IMR-90 (cell line): ENCODE measurements around the gene ARSA. TPM values are rescaled to one million over a fixed set of nuclear protein-coding genes. Genes with fewer than 3 reads are reported as not detected.

Source experiments
- ATAC-seq: fragments of 200-7000 bp; cut with Tn5 transposase; 2 replicates; pipeline ENCODE4 v1.9.1; 2020; ENCODE audit warnings: low read depth, mild to moderate bottlenecking, moderate library complexity
- BruUV-seq: library from RNA; stranded (reverse); fragments of 400-500 nt; replicated peaks from 2 replicates; lab custom pipeline; 2021; lab: Mats Ljungman, UMichigan
- CTCF ChIA-PET: fragments of 300-600 bp; formaldehyde crosslinking; extraction: SDS; loops from one replicate; lab custom pipeline; 2021; ENCODE audit warnings: antibody characterized with exemption; lab: Yijun Ruan, JAX
- POLR2A ChIA-PET: fragments of 300-600 bp; sonication (Branson Sonifier 250); formaldehyde crosslinking; loops from one replicate; lab custom pipeline; 2022; ENCODE audit warnings: antibody characterized with exemption; ENCODE audit not compliant: unreplicated experiment; lab: Charles Lee
- DNase-seq: peaks from one replicate; pipeline ENCODE4 v3.0.0; 2013
- H2AFZ ChIP-seq: replicated peaks from 2 replicates; pipeline ENCODE3; 2013; ENCODE audit warnings: low read length, mild to moderate bottlenecking; ENCODE audit not compliant: poor library complexity
- H2AK5ac ChIP-seq: 2 replicates; pipeline ENCODE4 v1.6.1; 2013; ENCODE audit warnings: low read depth, low read length, inconsistent platforms
- H2AK9ac ChIP-seq: replicated peaks from 2 replicates; pipeline ENCODE3; 2013; ENCODE audit warnings: mild to moderate bottlenecking, low read depth, low read length, moderate library complexity; ENCODE audit not compliant: poor library complexity
- H2BK120ac ChIP-seq: 2 replicates; pipeline ENCODE4 v1.6.1; 2013; ENCODE audit warnings: low read depth, low read length, inconsistent platforms
- H2BK15ac ChIP-seq: 3 replicates; pipeline ENCODE4 v1.6.1; 2013; ENCODE audit warnings: low read depth, low read length, inconsistent platforms
- H2BK20ac ChIP-seq: 2 replicates; pipeline ENCODE4 v1.6.1; 2013; ENCODE audit warnings: low read depth, mild to moderate bottlenecking, inconsistent platforms, low read length, moderate library complexity
- H2BK5ac ChIP-seq: 2 replicates; pipeline ENCODE4 v1.6.1; 2013; ENCODE audit warnings: mild to moderate bottlenecking, low read depth, low read length, inconsistent platforms; ENCODE audit not compliant: poor library complexity, severe bottlenecking
- H3K14ac ChIP-seq: replicated peaks from 2 replicates; pipeline ENCODE4 v1.6.1; 2013; ENCODE audit warnings: low read depth, low read length, inconsistent platforms
- H3K18ac ChIP-seq: 2 replicates; pipeline ENCODE4 v1.6.1; 2013; ENCODE audit warnings: low read depth, low read length, control low read depth
- H3K23ac ChIP-seq: 2 replicates; pipeline ENCODE4 v1.6.1; 2013; ENCODE audit warnings: low read depth, low read length, inconsistent platforms
- H3K27ac ChIP-seq: 2 replicates; pipeline ENCODE4 v1.5.1; 2013; ENCODE audit warnings: mild to moderate bottlenecking, control low read depth, low read length; ENCODE audit not compliant: insufficient read depth
- H3K27me3 ChIP-seq: 2 replicates; pipeline ENCODE4 v1.6.1; 2013; ENCODE audit warnings: low read length; ENCODE audit not compliant: control insufficient read depth, insufficient read depth
- H3K36me3 ChIP-seq: 2 replicates; pipeline ENCODE4 v1.6.1; 2013; ENCODE audit warnings: low read length, mixed read lengths; ENCODE audit not compliant: control insufficient read depth, insufficient read depth
- H3K4ac ChIP-seq: 2 replicates; pipeline ENCODE4 v1.6.1; 2013; ENCODE audit warnings: low read depth, low read length, inconsistent platforms
- H3K4me1 ChIP-seq: 2 replicates; pipeline ENCODE4 v1.6.1; 2013; ENCODE audit warnings: low read length, mixed read lengths; ENCODE audit not compliant: control insufficient read depth, insufficient read depth
- H3K4me2 ChIP-seq: 2 replicates; pipeline ENCODE4 v1.6.1; 2013; ENCODE audit warnings: low read depth, mild to moderate bottlenecking, control low read depth, low read length, moderate library complexity
- H3K4me3 ChIP-seq: 2 replicates; pipeline ENCODE4 v1.5.1; 2013; ENCODE audit warnings: low read depth, mild to moderate bottlenecking, control low read depth, low read length, moderate library complexity; ENCODE audit not compliant: insufficient read depth
- H3K56ac ChIP-seq: 2 replicates; pipeline ENCODE4 v1.6.1; 2013; ENCODE audit warnings: low read length, inconsistent platforms; ENCODE audit not compliant: insufficient read depth; ENCODE audit errors: extremely low read depth
- H3K79me1 ChIP-seq, 2 experiments: 2 replicates each; pipeline ENCODE4 v1.6.1; 2013; ENCODE audit warnings: low read length in 2 of 2, inconsistent platforms in 1 of 2, low read depth in 1 of 2
- H3K9ac ChIP-seq: 2 replicates; pipeline ENCODE4 v1.6.1; 2013; ENCODE audit warnings: low read depth, low read length, control low read depth
- H3K9me1 ChIP-seq: 2 replicates; pipeline ENCODE4 v1.6.1; 2013; ENCODE audit warnings: low read length, inconsistent platforms; ENCODE audit not compliant: insufficient read depth
- H3K9me3 ChIP-seq: 2 replicates; pipeline ENCODE4 v1.6.1; 2013; ENCODE audit warnings: low read length; ENCODE audit not compliant: control insufficient read depth, insufficient read depth
- H4K20me1 ChIP-seq: 2 replicates; pipeline ENCODE4 v1.6.1; 2013; ENCODE audit warnings: low read length, inconsistent platforms; ENCODE audit not compliant: insufficient read depth
- H4K5ac ChIP-seq: 2 replicates; pipeline ENCODE4 v1.6.1; 2013; ENCODE audit warnings: mild to moderate bottlenecking, low read depth, low read length, control low read depth
- H4K8ac ChIP-seq, 2 experiments: 2 replicates each; pipeline ENCODE4 v1.6.1; 2013; ENCODE audit warnings: low read depth in 2 of 2, low read length in 2 of 2, control low read depth in 1 of 2, inconsistent platforms in 1 of 2
- H4K91ac ChIP-seq: 2 replicates; pipeline ENCODE4 v1.6.1; 2013; ENCODE audit warnings: low read depth, low read length, inconsistent platforms; ENCODE audit not compliant: insufficient read depth
- BHLHE40 ChIP-seq: fragments of 150-350 bp; IDR thresholded peaks from 2 replicates; pipeline ENCODE4 v1.6.1; 2016; ENCODE audit warnings: mild to moderate bottlenecking, low read depth, low read length
- CEBPB ChIP-seq: IDR thresholded peaks from 2 replicates; pipeline ENCODE4 v1.6.1; 2012; ENCODE audit warnings: low read depth, low read length, improper control_type of control experiment
- CHD1 ChIP-seq: IDR thresholded peaks from 2 replicates; pipeline ENCODE4 v1.6.1; 2012; ENCODE audit warnings: low read depth, low read length, improper control_type of control experiment
- CTCF ChIP-seq: conservative IDR thresholded peaks from 2 replicates; pipeline ENCODE4 v1.5.1; 2012; ENCODE audit warnings: mild to moderate bottlenecking, low read depth, low read length, improper control_type of control experiment
- ELK1 ChIP-seq: fragments of 150-350 bp; IDR thresholded peaks from 2 replicates; pipeline ENCODE4 v1.6.1; 2016; ENCODE audit warnings: low read depth, mild to moderate bottlenecking, low read length, moderate library complexity, borderline replicate concordance
- FOS ChIP-seq: fragments of 150-350 bp; IDR thresholded peaks from 2 replicates; pipeline ENCODE4 v1.6.1; 2016; ENCODE audit warnings: low read depth, low read length
- MAFK ChIP-seq: IDR thresholded peaks from 2 replicates; pipeline ENCODE4 v1.6.1; 2012; ENCODE audit warnings: low read depth, low read length, improper control_type of control experiment
- MAZ ChIP-seq: IDR thresholded peaks from 2 replicates; pipeline ENCODE4 v1.6.1; 2012; ENCODE audit warnings: low read depth, mild to moderate bottlenecking, low read length, improper control_type of control experiment, moderate library complexity, borderline replicate concordance
- MXI1 ChIP-seq: IDR thresholded peaks from 2 replicates; pipeline ENCODE4 v1.6.1; 2012; ENCODE audit warnings: low read depth, mild to moderate bottlenecking, low read length, moderate library complexity, borderline replicate concordance
- NFE2L2 ChIP-seq: fragments of 150-350 bp; IDR thresholded peaks from 2 replicates; pipeline ENCODE4 v1.6.1; 2016; ENCODE audit warnings: low read depth, mild to moderate bottlenecking, low read length
- POLR2A ChIP-seq: IDR thresholded peaks from 2 replicates; pipeline ENCODE4 v1.6.1; 2012; ENCODE audit warnings: mild to moderate bottlenecking, low read depth, low read length
- RAD21 ChIP-seq: IDR thresholded peaks from 2 replicates; pipeline ENCODE4 v1.6.1; 2012; ENCODE audit warnings: low read length, improper control_type of control experiment
- RCOR1 ChIP-seq: IDR thresholded peaks from 2 replicates; pipeline ENCODE4 v1.6.1; 2012; ENCODE audit warnings: mild to moderate bottlenecking, low read length, improper control_type of control experiment; ENCODE audit not compliant: insufficient replicate concordance
- RFX5 ChIP-seq: IDR thresholded peaks from 2 replicates; pipeline ENCODE4 v1.8.0; 2012; ENCODE audit warnings: low read depth, mild to moderate bottlenecking, low read length, moderate library complexity
- SMC3 ChIP-seq: fragments of 150-350 bp; IDR thresholded peaks from 2 replicates; pipeline ENCODE4 v1.6.1; 2016; ENCODE audit warnings: low read depth, mild to moderate bottlenecking, antibody characterized with exemption, low read length, moderate library complexity
- USF2 ChIP-seq: fragments of 150-350 bp; IDR thresholded peaks from 2 replicates; pipeline ENCODE4 v1.6.1; 2017; ENCODE audit warnings: mild to moderate bottlenecking, antibody characterized with exemption, low read length, low read depth
- WGBS, 2 experiments: methylation state at CpG; one replicate each; pipeline versions ENCODE4 v1.1.5 to v1.1.7; 2013; ENCODE audit warnings: missing lambda C conversion rate in 2 of 2; ENCODE audit not compliant: insufficient read length in 1 of 2; ENCODE audit errors: extremely low coverage in 2 of 2; 5-methylcytosine and 5-hydroxymethylcytosine counted together
- dilution Hi-C: fragments of 300-500 bp; cut with HindIII; formaldehyde crosslinking; loops from one replicate; pipeline ENCODE4 v1.14.3; 2018; ENCODE audit warnings: low sequenced_read_pairs; ENCODE audit not compliant: unreplicated experiment
- in situ Hi-C: fragments of 300-500 bp; cut with MboI; formaldehyde crosslinking; loops from 3 replicates; pipeline ENCODE4 v1.14.3; 2019; ENCODE audit warnings: low sequenced_read_pairs, inconsistent platforms, mixed read lengths
- intact Hi-C: fragments of 100-400 bp; cut with micrococcal nuclease; formaldehyde crosslinking; loops from 2 replicates; pipeline ENCODE4 v1.10.0; 2022
- polyA plus RNA-seq, 3 experiments: library from polyadenylated mRNA; depleted of rRNA; stranded (reverse); fragments of >200 nt; gene quantifications; 2 replicates each; pipeline ENCODE4 v1.2.3, GENCODE V29; 2012; ENCODE audit warnings: low replicate concordance in 1 of 3
- total RNA-seq: library from RNA; depleted of rRNA; stranded (reverse); fragments of >200 nt; gene quantifications from 2 replicates; pipeline ENCODE4 v1.2.3, GENCODE V29; 2012

The ARSA gene
- total and polyA plus RNA-seq, 2 of the 4 experiments (the other 2 are of a cell fraction): 3.4 to 24.2 TPM

GRCh38 chr22:50595189-50595588 lies 32.8 kb downstream of the ARSA start:
- no peak overlapping the region for H2BK5ac ChIP-seq
- H3K4me2 ChIP-seq: no peak overlapping the region
- in situ Hi-C loops (no loop called here), intact Hi-C loops (no loop called here), dilution Hi-C loops (no loop called here)
- no peak overlapping the region for H3K9ac ChIP-seq
- 50% methylated on average over 2 of the region's 3 CpGs; no CpG with 5 or more reads in 1 of the 2 experiments for WGBS, 2 experiments
- 0 out of 2 replicates have a peak, but pooled peaks cover 2% of the 10 kb centered on the region for H3K9me3 ChIP-seq
- H2AK9ac ChIP-seq: no peak overlapping the region
- no peak for DNase-seq
- no peak for ATAC-seq
- no peak overlapping the region for H3K4me3 ChIP-seq
- no peaks in the 10 kb centered on the region for H3K36me3 ChIP-seq
- H2BK20ac ChIP-seq: no peak overlapping the region
- peaks cover 6% of the 10 kb centered on the region for H3K27me3 ChIP-seq
- no peak overlapping the region for H4K91ac ChIP-seq
- H3K4ac ChIP-seq: no peak overlapping the region
- no peaks in the 10 kb centered on the region for H3K4me1 ChIP-seq
- no peak overlapping the region for H3K14ac ChIP-seq
- H4K8ac ChIP-seq: no peak overlapping the region
- H4K5ac ChIP-seq: no peak overlapping the region
- no TSS peak for BruUV-seq
- H3K56ac ChIP-seq: no peak overlapping the region
- TF ChIP-seq BHLHE40 (no peak), CEBPB (no peak), RCOR1 (no peak), NFE2L2 (no peak), RAD21 (no peak), MXI1 (no peak), CTCF (no peak), MAFK (no peak), USF2 (no peak), SMC3 (no peak), MAZ (no peak), RFX5 (no peak), FOS (no peak), CHD1 (no peak), ELK1 (no peak), POLR2A (no peak)
- H4K20me1 ChIP-seq: peaks cover 3% of the 10 kb centered on the region; the same call in 1 of the 2 replicates
- ChIA-PET CTCF (no interaction called here), POLR2A (no interaction called here)
- H2AFZ ChIP-seq: no peak overlapping the region
- no peak overlapping the region for H3K23ac ChIP-seq
- no peak overlapping the region for H2AK5ac ChIP-seq
- no peak overlapping the region for H2BK15ac ChIP-seq
- H3K27ac ChIP-seq: no peak overlapping the region
- H3K18ac ChIP-seq: no peak overlapping the region
- H3K79me1 ChIP-seq: no peaks in the 10 kb centered on the region
- no peak overlapping the region for H2BK120ac ChIP-seq
- no peaks in the 10 kb centered on the region for H3K9me1 ChIP-seq
